Stomach smooth muscle (tissue), 2 donors: ENCODE data around the gene CCND2.
A peak's percentile ranks its signal among the peaks of the same experiment; 100 is the strongest.

Source experiments
- H3K27ac ChIP-seq: one replicate; pipeline ENCODE4 v1.7.0; 2013; ENCODE audit warnings: mild to moderate bottlenecking, low read length, inconsistent platforms
- H3K27me3 ChIP-seq, 2 donors: one replicate each; pipeline ENCODE4 v1.7.0; 2013; ENCODE audit warnings: low read length in 2 of 2; ENCODE audit not compliant: insufficient read depth in 2 of 2, control insufficient read depth in 1 of 2
- H3K36me3 ChIP-seq, 2 donors: one replicate each; pipeline ENCODE4 v1.7.0; 2013; ENCODE audit warnings: low read length in 2 of 2; ENCODE audit not compliant: control insufficient read depth in 2 of 2, insufficient read depth in 2 of 2
- H3K4me1 ChIP-seq: one replicate; pipeline ENCODE4 v1.7.0; 2013; ENCODE audit warnings: low read length; ENCODE audit not compliant: control insufficient read depth, insufficient read depth
- H3K4me3 ChIP-seq, 2 donors: one replicate each; pipeline ENCODE4 v1.7.0; 2013; ENCODE audit warnings: low read length in 2 of 2
- H3K9ac ChIP-seq, 2 donors: one replicate each; pipeline ENCODE4 v1.7.0; 2013; ENCODE audit warnings: low read length in 2 of 2, mild to moderate bottlenecking in 1 of 2
- H3K9me3 ChIP-seq, 2 donors: one replicate each; pipeline ENCODE4 v1.7.0; 2013; ENCODE audit warnings: low read length in 2 of 2; ENCODE audit not compliant: control insufficient read depth in 2 of 2
- donor health status: healthy.
- donor health status: Pancreatic carcinoma.

The CCND2 gene

GRCh38 chr12:4276524-4277204, 3.1 kb downstream of the CCND2 start:
- no peaks in the 10 kb centered on the region for H3K9me3 ChIP-seq
- peaks cover 68% of the 10 kb centered on the region for H3K4me1 ChIP-seq
- H3K27ac ChIP-seq = peak overlapping the region; percentile 92
- peaks cover 27 to 32% of the 10 kb centered on the region in 2 donors for H3K36me3 ChIP-seq
- H3K27me3 ChIP-seq = no peaks in the 10 kb centered on the region
- H3K9ac ChIP-seq = peak overlapping the region; percentile 47 to 99
- H3K4me3 ChIP-seq = peak overlapping the region; percentile 98

DNA sequence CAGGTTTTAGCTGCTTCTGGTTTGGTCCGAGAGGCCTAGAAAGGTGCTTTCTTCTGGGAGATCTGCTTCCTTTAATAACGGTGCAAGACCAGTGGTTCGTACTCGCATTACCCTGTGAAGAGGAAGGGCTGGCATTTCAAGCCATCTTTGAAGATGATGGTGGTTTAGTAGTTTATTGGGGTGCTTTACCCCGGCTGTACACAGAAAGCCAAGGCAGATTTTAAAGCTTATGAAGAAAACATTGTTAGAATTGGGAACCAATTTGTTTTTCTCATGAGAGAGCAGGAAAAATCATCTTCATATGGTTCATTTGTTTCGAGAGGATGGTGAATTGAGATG, 3.6 kb downstream of the CCND2 start:
- no peaks in the 10 kb centered on the region for H3K27me3 ChIP-seq

DNA sequence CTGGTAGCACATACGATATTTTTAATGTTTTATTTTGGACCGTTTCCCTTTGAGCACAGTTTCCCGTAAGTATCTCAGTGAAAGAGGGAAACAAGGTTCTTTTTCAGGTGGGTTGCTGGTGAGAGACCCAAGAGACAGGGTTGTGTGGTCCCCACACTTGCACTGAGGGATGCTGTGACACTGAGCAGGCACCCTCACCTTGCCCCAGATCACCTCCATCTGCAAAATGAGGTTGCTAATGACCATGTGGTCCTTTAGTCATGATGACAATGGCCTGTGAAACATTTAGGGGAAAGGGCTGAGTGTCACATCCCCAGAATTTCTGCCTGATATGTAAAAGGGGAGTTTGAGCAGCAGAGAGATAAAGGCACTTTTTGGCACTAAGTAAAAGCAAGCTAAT, 4.3 kb downstream of the CCND2 start:
- Histone ChIP-seq H3K27me3 (no peaks in the 10 kb centered on the region), H3K9ac (no peak overlapping the region), H3K4me3 (no peak overlapping the region), H3K36me3 (peaks cover 37 to 43% of the 10 kb centered on the region in 2 donors), H3K9me3 (no peaks in the 10 kb centered on the region), H3K27ac (peak overlapping the region; percentile 18), H3K4me1 (peaks cover 67% of the 10 kb centered on the region)

More for the DNA sequence above, 3.6 kb downstream of the CCND2 start:
- H3K9ac ChIP-seq = peak overlapping the region; percentile 39 to 47
- H3K9me3 ChIP-seq = no peaks in the 10 kb centered on the region
- H3K27ac ChIP-seq = peak overlapping the region; percentile 49
- H3K4me3 ChIP-seq = peak overlapping the region; percentile 38 to 98
- H3K36me3 ChIP-seq = peaks cover 30 to 36% of the 10 kb centered on the region in 2 donors
- H3K4me1 ChIP-seq = peaks cover 69% of the 10 kb centered on the region

- peaks cover 62% of the 10 kb centered on the region for H3K4me1 ChIP-seq
- H3K4me3 ChIP-seq = peak overlapping the region; percentile 8 to 16
- peak overlapping the region in 1 of 2 donors; percentile 16 for H3K9ac ChIP-seq
- no peaks in the 10 kb centered on the region for H3K27me3 ChIP-seq
- peak overlapping the region; percentile 71 for H3K27ac ChIP-seq
- peaks cover 42 to 48% of the 10 kb centered on the region in 2 donors for H3K36me3 ChIP-seq
- H3K9me3 ChIP-seq = no peaks in the 10 kb centered on the region
These were observed 5.0 kb downstream of the CCND2 start for GRCh38 chr12:4278329-4279197.

DNA sequence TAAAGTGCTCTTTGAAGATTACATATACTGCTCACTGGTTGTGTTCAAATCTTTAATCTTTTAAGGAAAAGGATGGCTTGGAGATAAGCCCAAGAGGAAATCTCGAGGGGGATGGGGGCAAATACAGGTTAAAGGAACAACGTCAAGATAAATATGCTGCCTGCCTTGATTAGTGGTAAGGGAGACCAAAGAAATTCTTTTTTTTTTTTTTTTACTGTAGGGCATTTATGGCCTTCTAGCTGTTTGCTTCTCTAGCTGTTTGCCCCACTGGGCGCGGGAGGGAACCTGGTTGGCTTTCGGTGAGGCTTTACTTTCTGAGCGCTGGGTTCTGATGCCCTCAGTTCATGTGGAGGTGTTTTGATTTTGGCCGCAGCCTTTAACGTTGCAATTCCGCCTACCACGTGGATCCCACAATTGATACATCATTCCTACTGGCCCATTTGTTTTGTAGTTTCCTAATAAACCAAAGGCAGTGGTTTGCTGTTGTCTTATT, 5.7 kb downstream of the CCND2 start:
- no peaks in the 10 kb centered on the region for H3K9me3 ChIP-seq
- H3K36me3 ChIP-seq = peaks cover 49 to 54% of the 10 kb centered on the region in 2 donors
- no peaks in the 10 kb centered on the region for H3K27me3 ChIP-seq
- peak overlapping the region in 1 of 2 donors; percentile 47 for H3K4me3 ChIP-seq
- peaks cover 61% of the 10 kb centered on the region for H3K4me1 ChIP-seq
- peak overlapping the region; percentile 71 for H3K27ac ChIP-seq
- H3K9ac ChIP-seq = peak overlapping the region in 1 of 2 donors; percentile 18

DNA sequence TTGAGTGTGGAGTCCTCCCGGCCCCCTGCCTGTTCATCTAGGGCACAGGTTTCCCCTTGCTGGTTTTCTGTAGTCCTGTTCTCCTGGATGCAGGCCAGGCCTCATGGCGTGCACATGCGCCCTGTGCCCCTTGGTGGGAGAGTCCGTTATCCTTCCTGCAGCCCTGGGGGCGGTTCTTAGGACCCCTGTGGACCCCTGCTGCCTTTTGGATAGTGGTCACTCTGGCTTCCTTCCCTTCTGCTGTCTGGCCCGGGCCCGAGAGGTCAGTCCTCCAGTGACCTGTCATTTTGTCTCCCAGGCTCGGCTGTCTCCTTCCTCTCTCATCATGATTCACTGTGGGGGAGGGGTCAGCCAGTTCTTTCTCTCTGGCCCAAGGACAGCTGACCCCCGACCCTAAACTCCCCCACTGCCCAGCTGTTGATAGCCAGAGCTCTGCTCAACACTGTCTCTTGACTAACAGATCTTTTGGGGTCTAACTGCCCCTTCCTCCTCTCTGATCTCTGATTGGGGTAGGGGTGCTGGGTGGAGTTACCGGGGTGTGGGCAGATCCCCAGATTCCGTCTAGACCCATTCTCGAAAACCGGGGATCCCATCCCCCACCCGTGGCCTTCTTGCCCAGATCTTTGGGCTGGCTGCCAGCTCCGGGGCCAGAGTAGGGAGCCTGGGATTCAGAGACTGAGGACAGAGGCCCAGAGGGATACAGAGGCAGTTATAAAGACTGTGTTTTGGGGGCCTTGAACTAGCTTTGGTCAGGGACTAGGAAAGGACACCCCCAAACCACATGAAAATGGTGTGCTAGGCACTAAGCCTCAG, 7.0 kb downstream of the CCND2 start:
- H3K4me1 ChIP-seq = peaks cover 62% of the 10 kb centered on the region
- H3K36me3 ChIP-seq = peaks cover 59 to 64% of the 10 kb centered on the region in 2 donors
- H3K27ac ChIP-seq = peak overlapping the region; percentile 71
- no peaks in the 10 kb centered on the region for H3K9me3 ChIP-seq
- H3K9ac ChIP-seq = peak overlapping the region; percentile 18 to 51
- no peaks in the 10 kb centered on the region for H3K27me3 ChIP-seq
- peak overlapping the region; percentile 15 to 57 for H3K4me3 ChIP-seq

DNA sequence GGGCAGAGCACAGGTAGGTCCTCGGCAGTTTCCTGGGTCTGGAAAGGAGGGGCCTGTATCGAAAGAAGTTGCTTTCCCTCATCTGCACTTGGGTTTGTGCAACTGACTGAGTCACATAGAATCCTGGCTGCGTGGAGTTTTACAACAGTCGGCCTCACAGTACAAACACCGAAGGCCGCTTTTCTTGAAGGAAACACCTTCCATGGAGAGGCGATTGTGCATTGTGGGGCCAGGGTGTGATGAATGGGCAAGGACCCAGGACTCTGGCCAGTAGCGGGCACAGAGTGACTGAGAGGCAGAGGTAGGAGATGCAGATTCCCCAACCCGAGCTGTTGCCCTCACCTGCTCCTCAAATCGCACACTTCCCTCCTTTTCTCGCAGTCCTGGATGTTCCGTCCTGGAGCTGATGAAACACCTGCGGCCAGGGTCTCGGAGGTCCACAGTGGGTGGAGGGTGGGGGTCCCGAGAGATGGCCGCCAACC, 7.7 kb downstream of the CCND2 start:
- Histone ChIP-seq H3K27ac (peak overlapping the region; percentile 71), H3K4me3 (peak overlapping the region in 1 of 2 donors; percentile 57), H3K4me1 (peaks cover 63% of the 10 kb centered on the region), H3K9ac (peak overlapping the region; percentile 5 to 51), H3K27me3 (no peaks in the 10 kb centered on the region), H3K36me3 (peaks cover 63 to 70% of the 10 kb centered on the region in 2 donors), H3K9me3 (no peaks in the 10 kb centered on the region)

GRCh38 chr12:4282103-4282891, 8.7 kb downstream of the CCND2 start:
- Histone ChIP-seq H3K4me3 (no peak overlapping the region), H3K9me3 (no peaks in the 10 kb centered on the region), H3K27ac (no peak overlapping the region), H3K36me3 (peaks cover 66 to 77% of the 10 kb centered on the region in 2 donors), H3K9ac (no peak overlapping the region), H3K4me1 (peaks cover 66% of the 10 kb centered on the region), H3K27me3 (no peaks in the 10 kb centered on the region)

DNA sequence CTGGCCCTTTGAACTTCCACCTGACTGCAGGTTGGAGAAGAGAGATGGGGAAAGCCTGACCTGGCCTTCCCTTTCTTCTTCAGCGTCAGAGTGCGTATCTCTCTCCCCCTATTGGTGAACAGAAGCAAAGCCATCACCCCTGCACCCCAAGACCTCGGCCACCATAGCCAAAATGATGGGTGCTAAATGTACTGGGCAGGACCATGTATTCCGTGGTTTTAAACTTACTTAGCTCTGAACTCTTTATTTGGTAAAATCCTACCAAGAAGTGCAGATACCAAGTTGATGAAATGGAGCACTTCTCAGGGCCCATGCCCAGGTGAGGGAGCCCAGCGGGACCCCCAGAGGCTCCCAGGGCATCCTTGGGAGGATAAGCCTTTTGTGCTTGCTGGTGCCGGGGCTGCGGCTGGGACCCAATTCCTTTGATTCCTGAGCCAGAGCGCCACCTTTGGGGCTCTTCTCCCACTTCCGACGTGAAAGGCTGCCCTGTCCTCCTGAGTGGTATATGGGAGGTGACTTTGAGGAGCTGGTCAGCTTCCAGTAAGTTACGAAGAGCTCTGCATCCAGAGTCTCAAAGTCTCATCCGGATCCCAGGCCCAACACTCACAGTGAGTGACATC, 9.4 kb downstream of the CCND2 start:
- H3K27me3 ChIP-seq = no peaks in the 10 kb centered on the region
- H3K27ac ChIP-seq = no peak overlapping the region
- H3K4me3 ChIP-seq = no peak overlapping the region
- peaks cover 68 to 73% of the 10 kb centered on the region in 2 donors for H3K36me3 ChIP-seq
- no peak overlapping the region for H3K9ac ChIP-seq
- no peaks in the 10 kb centered on the region for H3K9me3 ChIP-seq
- peaks cover 66% of the 10 kb centered on the region for H3K4me1 ChIP-seq
